Astrocyte (in vitro differentiated cells and primary cell): ENCODE results near the gene COL6A1. TPM values are rescaled to one million over a fixed set of nuclear protein-coding genes. Genes with fewer than 3 reads are reported as not detected.

Source experiments
- DNase-seq: peaks from one replicate; pipeline ENCODE4 v3.0.0-alpha.2; 2010; ENCODE audit warnings: low read depth
- FAIRE-seq: peaks from 2 replicates; lab custom pipeline; 2011; peaks lifted over from hg19 to GRCh38; lab: Jason Lieb, UNC
- H2AFZ ChIP-seq: 2 replicates; pipeline ENCODE4 v1.6.0; 2012; ENCODE audit warnings: low read depth, low read length, inconsistent platforms
- H3K27ac ChIP-seq: 2 replicates; pipeline ENCODE4 v1.5.1; 2011; ENCODE audit warnings: low read depth, low read length, inconsistent platforms
- H3K27me3 ChIP-seq: 2 replicates; pipeline ENCODE4 v1.6.0; 2011; ENCODE audit warnings: low read length, inconsistent platforms; ENCODE audit not compliant: insufficient read depth
- H3K36me3 ChIP-seq: 2 replicates; pipeline ENCODE4 v1.5.1; 2011; ENCODE audit warnings: low read length, inconsistent platforms; ENCODE audit not compliant: insufficient read depth
- H3K4me1 ChIP-seq: 2 replicates; pipeline ENCODE4 v1.5.1; 2011; ENCODE audit warnings: low read length, inconsistent platforms; ENCODE audit not compliant: insufficient read depth
- H3K4me2 ChIP-seq: 2 replicates; pipeline ENCODE4 v1.6.0; 2012; ENCODE audit warnings: low read length, inconsistent platforms
- H3K4me3 ChIP-seq: 2 replicates; pipeline ENCODE4 v1.5.1; 2011; ENCODE audit warnings: low read depth, mild to moderate bottlenecking, low read length, inconsistent platforms; ENCODE audit not compliant: insufficient read depth
- H3K79me2 ChIP-seq: 2 replicates; pipeline ENCODE4 v1.6.0; 2012; ENCODE audit warnings: mild to moderate bottlenecking, low read length, inconsistent platforms; ENCODE audit not compliant: insufficient read depth
- H3K9ac ChIP-seq: 2 replicates; pipeline ENCODE4 v1.6.0; 2012; ENCODE audit warnings: mild to moderate bottlenecking, low read length, inconsistent platforms
- H3K9me3 ChIP-seq: 2 replicates; pipeline ENCODE4 v1.5.1; 2012; ENCODE audit warnings: low read depth, mild to moderate bottlenecking, low read length, inconsistent platforms; ENCODE audit not compliant: insufficient read depth
- H4K20me1 ChIP-seq: 2 replicates; pipeline ENCODE4 v1.6.0; 2012; ENCODE audit warnings: low read length, inconsistent platforms; ENCODE audit not compliant: insufficient read depth
- H3K27ac Mint-ChIP-seq: one replicate; pipeline ENCODE4 v1.8.0; 2021; ENCODE audit warnings: mild to moderate bottlenecking, mixed read lengths; ENCODE audit not compliant: unreplicated experiment
- H3K27me3 Mint-ChIP-seq: one replicate; pipeline ENCODE4 v1.8.0; 2021; ENCODE audit warnings: low read depth, mixed read lengths; ENCODE audit not compliant: unreplicated experiment
- H3K36me3 Mint-ChIP-seq: one replicate; pipeline ENCODE4 v1.8.0; 2021; ENCODE audit warnings: low read depth, mixed read lengths; ENCODE audit not compliant: unreplicated experiment
- H3K4me1 Mint-ChIP-seq: one replicate; pipeline ENCODE4 v1.8.0; 2021; ENCODE audit warnings: low read depth, mixed read lengths; ENCODE audit not compliant: unreplicated experiment
- H3K4me3 Mint-ChIP-seq: one replicate; pipeline ENCODE4 v1.8.0; 2021; ENCODE audit warnings: mild to moderate bottlenecking, moderate library complexity, mixed read lengths; ENCODE audit not compliant: unreplicated experiment
- H3K9me3 Mint-ChIP-seq: one replicate; pipeline ENCODE4 v1.8.0; 2021; ENCODE audit warnings: mild to moderate bottlenecking, mixed read lengths; ENCODE audit not compliant: unreplicated experiment
- EZH2 ChIP-seq: IDR thresholded peaks from 2 replicates; pipeline ENCODE4 v1.6.1; 2012; ENCODE audit warnings: mild to moderate bottlenecking, low read length, inconsistent platforms; ENCODE audit not compliant: insufficient read depth
- total RNA-seq: library from RNA; stranded (reverse); gene quantifications from 2 replicates; pipeline ENCODE4 v1.2.1, GENCODE V29; 2021
- TF ChIP-seq, protein P1 (sequence below): IDR thresholded peaks from 2 replicates; pipeline ENCODE4 v1.5.1; 2011; ENCODE audit warnings: low read depth, mild to moderate bottlenecking, inconsistent platforms, low read length, moderate library complexity; ENCODE audit not compliant: insufficient read depth

Gene COL6A1
- total RNA-seq, 1 donor from 2014 or later, result 131 TPM

DNA sequence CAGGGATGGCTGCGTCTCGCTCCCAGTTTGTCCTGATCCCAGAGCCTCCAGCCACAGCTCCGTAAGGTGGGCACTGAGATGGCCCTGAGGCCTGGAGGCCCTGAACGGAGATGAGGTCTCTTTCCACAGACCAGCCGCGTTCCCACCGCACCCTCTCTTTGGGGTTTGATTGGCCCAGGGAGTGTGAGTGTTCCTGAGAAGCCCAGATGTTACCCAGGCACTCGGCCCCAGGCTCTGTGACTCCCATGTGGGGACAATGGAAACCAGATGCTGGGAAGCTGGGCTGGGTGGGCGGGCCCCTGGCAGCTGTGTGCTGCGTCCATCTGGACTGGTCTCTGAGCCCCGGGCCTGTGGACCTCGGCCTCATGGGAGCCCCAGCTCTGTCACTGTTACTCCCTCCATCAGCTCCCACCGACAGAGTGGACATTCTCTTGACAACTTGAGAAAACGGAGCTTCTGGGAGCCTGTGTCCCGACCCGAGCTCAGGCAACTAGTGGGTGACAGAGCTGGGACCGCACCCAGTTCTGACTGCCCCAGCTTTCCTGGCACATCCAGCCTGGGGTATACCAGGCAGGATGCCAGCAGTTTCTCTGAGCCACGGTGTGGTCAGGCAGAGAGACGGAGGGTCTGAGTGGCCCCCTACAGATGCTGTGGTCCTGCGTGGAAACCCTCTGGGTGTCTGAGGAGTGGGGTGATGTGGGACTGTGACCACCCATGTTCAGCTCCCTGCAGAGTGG lies 9.8 kb upstream of the COL6A1 start:
- no peaks in the 10 kb centered on the region for H3K36me3 ChIP-seq
- H3K9me3 ChIP-seq, result no peaks in the 10 kb centered on the region
- no peaks in the 10 kb centered on the region for H3K79me2 ChIP-seq
- peak overlapping the region; percentile 76 for H3K9ac ChIP-seq
- FAIRE-seq (no peak), DNase-seq (peak; percentile 43)
- Mint-ChIP-seq H3K4me1 (peaks cover 12% of the 10 kb centered on the region), H3K27me3 (no peaks in the 10 kb centered on the region), H3K9me3 (no peaks in the 10 kb centered on the region), H3K4me3 (no peak overlapping the region), H3K27ac (no peak overlapping the region), H3K36me3 (no peaks in the 10 kb centered on the region)
- H2AFZ ChIP-seq, result no peak overlapping the region
- H3K27ac ChIP-seq, result peak overlapping the region; percentile 76
- peak overlapping the region; percentile 86 for H3K4me2 ChIP-seq
- H3K27me3 ChIP-seq, result no peaks in the 10 kb centered on the region
- H4K20me1 ChIP-seq, result no peaks in the 10 kb centered on the region
- TF ChIP-seq, protein P1, sequence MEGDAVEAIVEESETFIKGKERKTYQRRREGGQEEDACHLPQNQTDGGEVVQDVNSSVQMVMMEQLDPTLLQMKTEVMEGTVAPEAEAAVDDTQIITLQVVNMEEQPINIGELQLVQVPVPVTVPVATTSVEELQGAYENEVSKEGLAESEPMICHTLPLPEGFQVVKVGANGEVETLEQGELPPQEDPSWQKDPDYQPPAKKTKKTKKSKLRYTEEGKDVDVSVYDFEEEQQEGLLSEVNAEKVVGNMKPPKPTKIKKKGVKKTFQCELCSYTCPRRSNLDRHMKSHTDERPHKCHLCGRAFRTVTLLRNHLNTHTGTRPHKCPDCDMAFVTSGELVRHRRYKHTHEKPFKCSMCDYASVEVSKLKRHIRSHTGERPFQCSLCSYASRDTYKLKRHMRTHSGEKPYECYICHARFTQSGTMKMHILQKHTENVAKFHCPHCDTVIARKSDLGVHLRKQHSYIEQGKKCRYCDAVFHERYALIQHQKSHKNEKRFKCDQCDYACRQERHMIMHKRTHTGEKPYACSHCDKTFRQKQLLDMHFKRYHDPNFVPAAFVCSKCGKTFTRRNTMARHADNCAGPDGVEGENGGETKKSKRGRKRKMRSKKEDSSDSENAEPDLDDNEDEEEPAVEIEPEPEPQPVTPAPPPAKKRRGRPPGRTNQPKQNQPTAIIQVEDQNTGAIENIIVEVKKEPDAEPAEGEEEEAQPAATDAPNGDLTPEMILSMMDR, result no peak
- no peak for TF ChIP-seq EZH2
- no peak overlapping the region for H3K4me3 ChIP-seq
- H3K4me1 ChIP-seq, result peaks cover 42% of the 10 kb centered on the region

DNA sequence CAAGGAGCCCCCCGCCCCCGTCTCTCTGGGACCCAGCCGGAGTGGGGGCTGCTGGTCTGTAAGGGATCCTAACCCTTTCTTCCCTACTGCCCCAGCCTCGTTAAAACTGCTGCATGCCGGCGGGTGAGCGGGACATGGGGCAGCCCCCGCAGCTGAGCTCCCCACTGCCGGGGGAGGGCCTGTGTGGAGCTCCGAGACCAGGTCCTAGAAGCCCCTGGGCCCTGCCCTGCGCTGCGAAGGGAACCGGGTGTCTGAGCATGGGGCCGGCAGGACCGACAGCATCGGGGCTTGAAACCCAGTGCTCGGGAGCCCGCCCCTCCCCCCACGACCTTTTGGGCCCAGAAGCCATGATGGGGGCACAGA lies 9.2 kb upstream of the COL6A1 start:
- Mint-ChIP-seq H3K27ac (no peak overlapping the region), H3K4me3 (no peak overlapping the region), H3K36me3 (no peaks in the 10 kb centered on the region), H3K9me3 (no peaks in the 10 kb centered on the region), H3K27me3 (no peaks in the 10 kb centered on the region), H3K4me1 (peaks cover 12% of the 10 kb centered on the region)
- Histone ChIP-seq H3K4me3 (no peak overlapping the region), H3K4me2 (peak overlapping the region; percentile 86), H4K20me1 (no peaks in the 10 kb centered on the region), H3K9ac (peak overlapping the region; percentile 76), H3K27me3 (no peaks in the 10 kb centered on the region), H3K4me1 (peaks cover 43% of the 10 kb centered on the region), H3K79me2 (no peaks in the 10 kb centered on the region), H3K27ac (peak overlapping the region; percentile 76), H3K9me3 (no peaks in the 10 kb centered on the region), H2AFZ (peak overlapping the region; percentile 65), H3K36me3 (no peaks in the 10 kb centered on the region)
- FAIRE-seq (no peak), DNase-seq (no peak)
- TF ChIP-seq, protein P1, result no peak
